Measurements from ENCODE around the gene SCOC.

The SCOC gene

GRCh38 chr4:140344621-140345020 lies 28.8 kb upstream of the SCOC start:
- H3K27me3 ChIP-seq (ENCODE audit: insufficient read depth, low read depth), result no peaks in the 10 kb centered on the region
- no peak for TF ChIP-seq CTCF (conservative IDR thresholded peaks at IDR 0.05; ENCODE audit: low read depth, low read length)
- no peak overlapping the region for H3K9ac ChIP-seq
- no peak overlapping the region for H3K4me2 ChIP-seq
- no peak overlapping the region for H2AFZ ChIP-seq (ENCODE audit: low read depth)
- no peak overlapping the region for H3K4me3 ChIP-seq (IDR thresholded peaks at IDR 0.05; ENCODE audit: insufficient read depth, low read depth, low read length)
- H4K20me1 ChIP-seq (ENCODE audit: insufficient read depth), result no peaks in the 10 kb centered on the region
- H3K27ac ChIP-seq, result no peak overlapping the region
- H3K79me2 ChIP-seq (ENCODE audit: insufficient read depth, low read depth), result no peaks in the 10 kb centered on the region
- no peaks in the 10 kb centered on the region for H3K4me1 ChIP-seq (ENCODE audit: low read depth, poor library complexity, severe bottlenecking)
- no peaks in the 10 kb centered on the region for H3K36me3 ChIP-seq (ENCODE audit: insufficient read depth)

GRCh38 chr4:140346136-140346535 lies 27.3 kb upstream of the SCOC start:
- no peak overlapping the region for H3K27ac ChIP-seq

GRCh38 chr4:140349816-140350215 lies 23.6 kb upstream of the SCOC start:
- no peaks in the 10 kb centered on the region for H4K20me1 ChIP-seq (ENCODE audit: insufficient read depth)

More at GRCh38 chr4:140346136-140346535, 27.3 kb upstream of the SCOC start:
- Histone ChIP-seq H3K4me2 (no peak overlapping the region), H3K79me2 (ENCODE audit: insufficient read depth, low read depth) (no peaks in the 10 kb centered on the region), H3K4me1 (ENCODE audit: low read depth, poor library complexity, severe bottlenecking) (no peaks in the 10 kb centered on the region), H3K27me3 (ENCODE audit: insufficient read depth, low read depth) (no peaks in the 10 kb centered on the region), H2AFZ (ENCODE audit: low read depth) (no peak overlapping the region), H4K20me1 (ENCODE audit: insufficient read depth) (no peaks in the 10 kb centered on the region), H3K4me3 (IDR thresholded peaks at IDR 0.05; ENCODE audit: insufficient read depth, low read depth, low read length) (no peak overlapping the region), H3K9ac (no peak overlapping the region), H3K36me3 (ENCODE audit: insufficient read depth) (no peaks in the 10 kb centered on the region)
- no peak for TF ChIP-seq CTCF (conservative IDR thresholded peaks at IDR 0.05; ENCODE audit: low read depth, low read length)

GRCh38 chr4:140351093-140352075 lies 22.1 kb upstream of the SCOC start:
- H3K9ac ChIP-seq, result no peak overlapping the region
- no peak overlapping the region for H3K4me2 ChIP-seq
- no peaks in the 10 kb centered on the region for H3K79me2 ChIP-seq (ENCODE audit: insufficient read depth, low read depth)
- no peak overlapping the region for H2AFZ ChIP-seq (ENCODE audit: low read depth)
- H3K4me3 ChIP-seq (IDR thresholded peaks at IDR 0.05; ENCODE audit: insufficient read depth, low read depth, low read length), result no peak overlapping the region
- TF ChIP-seq CTCF (conservative IDR thresholded peaks at IDR 0.05; ENCODE audit: low read depth, low read length), result no peak
- H3K36me3 ChIP-seq (ENCODE audit: insufficient read depth), result no peaks in the 10 kb centered on the region
- no peaks in the 10 kb centered on the region for H3K27me3 ChIP-seq (ENCODE audit: insufficient read depth, low read depth)
- no peaks in the 10 kb centered on the region for H3K4me1 ChIP-seq (ENCODE audit: low read depth, poor library complexity, severe bottlenecking)
- no peak overlapping the region for H3K27ac ChIP-seq
- no peaks in the 10 kb centered on the region for H4K20me1 ChIP-seq (ENCODE audit: insufficient read depth)

More at GRCh38 chr4:140349816-140350215, 23.6 kb upstream of the SCOC start:
- Histone ChIP-seq H3K36me3 (ENCODE audit: insufficient read depth) (no peaks in the 10 kb centered on the region), H3K79me2 (ENCODE audit: insufficient read depth, low read depth) (no peaks in the 10 kb centered on the region), H3K27ac (no peak overlapping the region), H3K4me3 (IDR thresholded peaks at IDR 0.05; ENCODE audit: insufficient read depth, low read depth, low read length) (no peak overlapping the region), H2AFZ (ENCODE audit: low read depth) (no peak overlapping the region), H3K9ac (no peak overlapping the region), H3K4me1 (ENCODE audit: low read depth, poor library complexity, severe bottlenecking) (no peaks in the 10 kb centered on the region), H3K4me2 (no peak overlapping the region), H3K27me3 (ENCODE audit: insufficient read depth, low read depth) (no peaks in the 10 kb centered on the region)
- no peak for TF ChIP-seq CTCF (conservative IDR thresholded peaks at IDR 0.05; ENCODE audit: low read depth, low read length)
